Posterior vena cava (tissue), 2 donors: ENCODE measurements around the gene WDR89. TPM values are rescaled to one million over a fixed set of nuclear protein-coding genes. Genes with fewer than 3 reads are reported as not detected.
"Not testable (repeated sequence)": the region's sequence is repeated elsewhere in the genome, so short reads cannot be mapped to it uniquely, and the experiment has no call there.

ENCODE experiments used
- DNase-seq: peaks from one replicate; pipeline ENCODE4 v3.0.0-alpha.2; 2020; ENCODE audit warnings: low spot score
- intact Hi-C, 2 donors: fragments of 100-400 bp; cut with DNase I; formaldehyde crosslinking; loops; one replicate each; pipeline versions ENCODE4 v1.14.1 to v1.14.2; 2022 to 2023
- total RNA-seq, 2 donors: library from RNA; stranded (reverse); fragmentation: NEBNext Ultra II Directional; extraction: Animal tissue kit (Norgen Biotek cat#: 25700); gene quantifications; one replicate each; pipeline ENCODE4 v1.2.1, GENCODE V29; 2021
- donor health status: DM: yes; HTN: yes; CAD: no.
- donor health status: DM: yes; HTN: yes; CAD: no.

The WDR89 gene
- total RNA-seq, 2 donors from 2014 or later, result 8.7 to 10.5 TPM

GRCh38 chr14:63611078-63611477 is 30.6 kb downstream of the WDR89 start:
- no peak for DNase-seq
- intact Hi-C loops, result no loop called here

GRCh38 chr14:63605041-63605532 is 36.6 kb downstream of the WDR89 start:
- intact Hi-C loops, result loop anchor here in 1 of 2 donors (10.0 kb wide), 1 partner anchor 210 kb away; no protein-coding TSS in a partner anchor
- no peak for DNase-seq

GRCh38 chr14:63604626-63605025 is 37.0 kb downstream of the WDR89 start:
- intact Hi-C loops, result loop anchor here in 1 of 2 donors (10.0 kb wide), 1 partner anchor 210 kb away; no protein-coding TSS in a partner anchor
- DNase-seq, result no peak

DNA sequence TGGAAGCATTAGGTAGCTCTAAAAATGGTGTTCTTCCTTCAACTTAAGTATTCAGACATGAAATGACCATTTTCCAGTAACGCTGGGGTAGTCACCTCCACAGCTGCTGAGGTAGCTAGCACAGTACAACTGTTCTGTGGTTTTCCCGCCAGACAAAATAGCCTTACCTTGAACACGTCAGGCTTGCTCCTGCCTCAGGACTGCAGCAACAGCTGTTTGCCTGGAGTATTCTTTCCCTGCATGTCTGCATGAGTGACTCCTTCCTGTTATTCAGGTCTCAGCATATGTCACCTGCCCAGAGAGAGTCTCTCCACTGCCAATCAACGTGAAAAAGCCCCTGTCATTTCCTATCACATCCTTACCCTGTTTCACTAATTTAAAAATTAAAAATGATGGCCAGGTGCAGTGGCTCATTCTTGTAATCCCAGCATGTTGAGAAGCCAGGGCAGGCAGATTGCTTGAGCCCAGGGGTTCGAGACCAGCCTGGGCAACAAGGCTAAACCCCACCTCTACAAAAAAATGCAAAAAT is 37.9 kb downstream of the WDR89 start:
- intact Hi-C loops, result loop anchor here in 1 of 2 donors (10.0 kb wide), 1 partner anchor 209 kb away; no protein-coding TSS in a partner anchor

GRCh38 chr14:63598807-63599206 is 42.9 kb downstream of the WDR89 start:
- intact Hi-C loops, result no loop called here
- no peak for DNase-seq

More for the DNA sequence above, 37.9 kb downstream of the WDR89 start:
- DNase-seq, result no peak

GRCh38 chr14:63596998-63597658 is 44.5 kb downstream of the WDR89 start:
- intact Hi-C loops, result no loop called here
- DNase-seq, result no peak

DNA sequence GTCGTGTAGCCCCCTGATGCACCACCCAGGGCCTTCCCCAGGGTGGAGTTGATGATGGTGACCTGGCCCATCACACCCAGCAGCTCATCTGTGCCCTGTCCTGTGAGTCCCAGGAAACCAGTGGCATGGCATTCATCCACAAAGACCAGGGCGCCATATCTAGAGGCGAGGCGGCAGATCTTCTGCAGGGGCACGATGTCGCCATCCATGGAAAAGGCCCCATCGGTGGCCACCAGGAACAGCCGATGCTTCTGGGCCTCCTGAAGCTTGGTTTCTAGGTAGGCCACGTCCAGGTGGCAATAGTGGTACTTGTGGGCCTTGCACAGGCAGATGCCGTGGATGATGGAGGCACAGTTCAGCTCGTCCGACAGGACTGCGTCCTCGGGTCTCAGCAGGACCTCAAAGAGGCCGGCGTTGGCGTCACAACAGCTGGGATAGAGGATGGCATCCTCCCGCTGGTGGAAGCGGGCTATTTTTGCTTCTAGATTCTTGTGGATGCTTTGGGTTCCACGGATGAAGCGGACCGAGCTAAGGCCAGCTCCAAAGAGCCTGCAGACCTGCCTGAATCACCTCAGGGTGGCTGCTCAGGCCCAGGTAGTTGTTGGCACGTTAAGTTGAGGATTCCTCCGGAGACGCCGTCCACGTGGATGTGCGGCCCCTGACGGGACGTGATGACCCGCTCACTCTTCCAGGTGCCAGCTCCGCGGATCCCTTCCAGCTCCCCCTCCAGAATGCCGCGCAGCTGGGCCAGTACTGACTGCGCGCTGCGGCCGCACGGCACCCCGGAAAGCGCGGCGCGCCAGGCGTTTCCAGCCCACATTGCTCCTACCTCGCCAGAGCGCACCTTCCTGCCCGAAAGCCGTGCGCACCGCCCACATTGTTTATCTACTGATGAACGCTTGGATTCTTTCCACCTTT is 47.0 kb downstream of the WDR89 start:
- DNase-seq, result no peak
- intact Hi-C loops, result no loop called here

GRCh38 chr14:63583046-63583445 is 58.6 kb downstream of the WDR89 start:
- intact Hi-C loops, DNase-seq: not testable (repeated sequence)

- no peak for DNase-seq
- intact Hi-C loops, result no loop called here
Measured at GRCh38 chr14:63581491-63581890, 60.2 kb downstream of the WDR89 start.

DNA sequence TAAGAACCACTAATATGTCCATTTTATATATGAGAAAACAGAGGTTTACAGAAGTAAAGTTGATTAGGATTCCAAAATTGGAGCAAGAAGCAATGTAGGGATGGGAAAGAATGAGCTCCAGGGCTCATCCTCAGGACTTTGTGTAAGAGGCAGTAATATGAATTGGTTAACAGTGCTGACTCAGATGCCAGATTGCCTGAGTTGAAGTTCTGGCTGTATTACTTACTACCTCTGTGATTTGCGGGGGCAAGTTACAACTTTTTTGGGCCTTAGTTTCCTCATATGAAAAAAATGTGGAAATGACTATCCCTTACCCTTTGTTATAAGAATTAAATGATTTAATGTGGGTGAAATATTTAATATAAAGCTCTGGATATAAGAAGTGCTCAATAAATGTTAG is 63.4 kb downstream of the WDR89 start:
- no peak for DNase-seq
- intact Hi-C loops, result no loop called here

DNA sequence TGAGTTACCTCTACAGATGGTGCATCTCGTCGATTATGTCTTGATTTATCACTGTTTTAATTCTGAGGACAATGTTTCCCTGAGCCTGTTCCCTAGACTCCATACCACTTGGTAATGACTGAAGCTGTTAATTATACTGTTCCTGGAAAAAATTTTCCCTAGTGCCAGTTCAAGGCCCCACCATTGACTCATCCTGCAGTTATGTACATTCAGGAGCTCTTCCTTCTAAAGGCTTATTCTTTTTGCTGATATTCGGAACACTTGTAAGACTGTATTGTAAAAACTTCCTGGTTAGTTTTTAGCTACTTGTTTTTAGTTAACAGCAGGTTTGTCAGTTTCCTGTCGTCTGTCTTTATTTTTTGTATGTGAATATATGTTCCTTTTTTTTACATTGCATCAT is 68.1 kb downstream of the WDR89 start:
- intact Hi-C loops, result no loop called here
- DNase-seq, result no peak

DNA sequence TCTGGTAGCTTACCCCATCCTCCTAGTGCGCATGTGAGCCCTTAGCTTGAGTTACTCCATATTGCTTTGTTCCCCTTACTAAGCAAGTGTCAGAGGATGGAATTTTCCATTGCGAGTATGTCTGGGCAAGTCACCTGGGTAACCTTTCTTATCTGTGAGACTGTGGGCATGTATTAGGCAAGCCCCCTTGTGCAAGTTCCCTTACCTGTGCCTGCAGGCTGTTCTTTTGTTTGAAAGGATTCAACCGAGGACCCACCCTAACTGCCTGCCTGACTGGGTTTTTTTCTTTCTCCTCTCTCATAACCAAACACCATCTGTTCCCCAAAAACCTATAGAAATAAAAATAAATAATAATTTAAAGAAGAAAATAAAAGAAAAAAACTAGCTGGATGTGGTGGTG is 76.2 kb downstream of the WDR89 start:
- DNase-seq, result no peak
- intact Hi-C loops, result no loop called here

DNA sequence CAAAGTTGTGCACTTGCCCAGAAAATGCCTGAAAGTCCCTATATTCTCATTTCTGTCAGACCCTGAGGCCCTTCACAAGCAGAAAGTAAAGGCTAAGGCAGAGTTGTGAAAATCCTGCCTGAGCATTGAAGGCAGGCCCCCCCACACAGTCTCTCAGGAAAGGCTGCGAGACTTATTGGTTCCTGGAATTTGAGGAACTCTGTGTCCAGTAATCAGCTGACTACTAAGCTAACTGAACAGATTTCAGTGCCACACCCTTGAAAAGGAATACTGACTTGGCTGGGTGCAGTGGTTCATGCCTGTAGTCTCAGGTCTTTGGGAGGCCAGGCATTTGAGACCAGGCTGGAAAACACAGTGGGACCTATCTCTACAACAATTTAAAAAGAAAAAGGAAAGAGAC is 77.4 kb downstream of the WDR89 start:
- intact Hi-C loops, result no loop called here

GRCh38 chr14:63563370-63564026 is 78.2 kb downstream of the WDR89 start:
- intact Hi-C loops, result no loop called here

More for the DNA sequence above, 77.4 kb downstream of the WDR89 start:
- DNase-seq, result no peak

GRCh38 chr14:63562405-63562804 is 79.3 kb downstream of the WDR89 start:
- DNase-seq, result no peak
- intact Hi-C loops, result no loop called here

More at GRCh38 chr14:63563370-63564026, 78.2 kb downstream of the WDR89 start:
- DNase-seq, result no peak

- no peak for DNase-seq
- intact Hi-C loops, result no loop called here
Measured at GRCh38 chr14:63555572-63555971, 86.1 kb downstream of the WDR89 start.

DNA sequence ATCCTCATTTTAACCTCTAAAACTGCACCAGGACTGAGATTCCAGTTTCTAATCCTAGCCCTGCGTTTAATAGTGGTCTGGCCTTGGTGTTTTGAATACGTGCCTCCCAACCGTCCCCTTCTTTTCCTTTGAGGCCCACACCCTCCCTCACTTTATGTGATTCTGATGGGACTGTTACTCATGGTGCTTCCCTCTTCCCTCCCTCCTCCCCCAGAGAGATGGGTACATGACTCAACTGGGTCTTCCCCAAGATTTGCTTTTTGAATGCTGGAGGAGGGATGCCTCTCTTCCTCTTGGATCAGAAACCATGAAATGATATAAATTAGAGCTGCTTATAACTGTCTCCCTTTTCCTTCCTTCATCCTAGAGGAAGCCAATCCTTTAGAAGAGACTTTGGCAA is 90.3 kb downstream of the WDR89 start:
- intact Hi-C loops, result no loop called here
- no peak for DNase-seq

- intact Hi-C loops, result loop anchor here in 1 of 2 donors (10.0 kb wide), 1 partner anchor 163 kb away; no protein-coding TSS in a partner anchor
- DNase-seq, result no peak
Measured at GRCh38 chr14:63547798-63548335, 93.8 kb downstream of the WDR89 start.
